GM21360 (cell line): Measurements from ENCODE around the gene FRMD3.

ENCODE experiments used
- ATAC-seq: cut with Tn5 transposase; IDR thresholded peaks from one replicate; pipeline ENCODE4 v1.9.1; 2021; ENCODE audit warnings: mild to moderate bottlenecking, moderate library complexity; ENCODE audit not compliant: unreplicated experiment

Gene FRMD3

DNA sequence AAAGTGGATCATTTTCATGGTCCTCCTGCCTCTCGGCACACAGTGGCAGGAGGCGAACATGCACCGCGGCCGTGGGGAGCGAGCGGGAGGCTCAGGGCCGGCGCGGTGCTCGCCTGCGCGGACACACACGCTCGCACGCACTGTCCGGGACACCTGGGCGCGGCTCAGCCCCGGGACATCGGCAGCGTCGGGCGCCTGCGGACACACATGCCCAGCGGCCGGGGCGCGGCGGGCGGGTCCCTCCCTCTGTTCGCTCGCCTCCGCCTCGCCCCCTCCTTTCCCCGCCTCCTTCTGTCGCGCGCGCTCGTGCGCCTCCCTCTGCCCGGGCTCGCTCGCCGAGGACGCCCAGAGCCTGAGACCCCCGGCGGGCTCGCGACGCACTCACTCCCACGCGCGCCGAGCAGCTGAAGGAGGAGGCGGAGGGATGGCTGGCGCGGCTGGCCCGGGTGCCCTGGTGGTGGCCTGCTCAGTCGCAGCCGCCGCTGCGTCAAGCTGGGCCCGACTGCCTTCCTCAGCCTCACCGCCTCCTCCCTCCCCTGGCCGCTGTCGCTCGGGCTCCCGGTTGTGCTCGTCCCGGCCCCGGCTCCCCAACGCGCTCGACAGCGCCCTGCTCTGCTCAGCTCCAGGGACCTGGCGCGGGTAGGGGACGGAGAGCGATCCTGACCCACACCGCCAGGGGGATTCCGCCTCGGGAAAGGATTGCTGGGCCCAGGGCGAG lies at the start of gene FRMD3:
Gene FRMD3 (minus strand): TSS at position 230 of the 718 bp plus-strand sequence. CDS start 170 bp downstream, at position 60.
- peak; percentile 51 for ATAC-seq

DNA sequence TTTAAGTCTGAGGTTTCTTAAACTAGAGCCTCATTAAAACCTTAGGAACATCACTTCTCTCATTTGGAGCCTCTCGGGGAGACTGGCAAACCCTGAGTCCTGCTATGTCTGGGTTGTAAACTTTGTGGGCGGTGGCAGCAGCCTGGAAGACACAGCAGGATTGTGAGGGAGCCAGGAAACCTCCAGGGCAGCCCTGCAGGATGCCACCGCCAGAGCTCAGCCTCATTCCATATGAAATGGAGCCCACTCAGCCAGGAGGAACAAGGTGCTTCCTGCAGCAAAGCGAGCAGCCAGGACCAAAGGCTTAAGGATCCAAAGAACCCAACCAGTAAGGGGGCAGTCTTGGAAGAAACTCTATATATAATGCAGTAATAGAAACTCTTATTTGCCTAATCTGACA lies 46.8 kb upstream of the FRMD3 start:
- no peak for ATAC-seq

DNA sequence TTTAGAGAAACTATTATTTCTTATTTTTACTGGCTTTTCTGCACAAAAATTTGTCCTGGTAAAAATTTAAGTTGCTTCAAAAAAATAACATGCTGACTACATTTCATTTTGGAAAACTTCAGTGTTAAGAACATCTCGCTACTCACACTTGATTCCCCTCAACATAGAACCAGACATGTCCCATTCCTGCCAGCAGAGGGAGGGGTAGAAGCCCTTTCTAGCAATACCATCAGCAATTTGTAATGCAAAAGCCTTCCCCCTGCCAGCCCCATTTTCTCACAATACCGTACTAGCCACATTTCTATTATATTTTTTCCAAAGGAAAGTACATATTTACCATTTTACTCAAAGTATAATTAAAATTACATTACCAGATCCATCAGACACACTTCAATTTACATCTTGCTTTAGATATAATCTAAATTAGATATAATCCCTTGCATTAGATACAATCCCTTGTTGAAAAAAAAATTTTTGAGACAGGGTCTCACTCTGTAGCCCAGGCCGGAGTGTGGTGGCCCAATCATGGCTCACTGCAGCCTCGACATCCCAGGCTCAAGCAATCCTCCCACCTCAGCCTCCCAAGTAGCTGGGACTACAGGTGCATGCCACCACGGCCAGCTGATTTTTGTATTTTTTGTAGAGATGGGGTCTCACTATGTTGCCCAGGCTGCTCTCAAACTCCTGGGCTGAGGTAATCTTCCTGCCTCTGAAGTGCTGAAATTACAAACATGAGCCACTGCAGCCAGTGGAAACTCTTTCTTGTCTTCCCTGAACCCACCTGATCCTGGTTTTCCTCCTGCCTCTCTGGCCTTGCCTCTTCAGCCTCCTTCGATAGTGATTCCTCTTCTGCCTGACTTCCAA lies 45.2 kb upstream of the FRMD3 start:
- ATAC-seq: peak; percentile 75

DNA sequence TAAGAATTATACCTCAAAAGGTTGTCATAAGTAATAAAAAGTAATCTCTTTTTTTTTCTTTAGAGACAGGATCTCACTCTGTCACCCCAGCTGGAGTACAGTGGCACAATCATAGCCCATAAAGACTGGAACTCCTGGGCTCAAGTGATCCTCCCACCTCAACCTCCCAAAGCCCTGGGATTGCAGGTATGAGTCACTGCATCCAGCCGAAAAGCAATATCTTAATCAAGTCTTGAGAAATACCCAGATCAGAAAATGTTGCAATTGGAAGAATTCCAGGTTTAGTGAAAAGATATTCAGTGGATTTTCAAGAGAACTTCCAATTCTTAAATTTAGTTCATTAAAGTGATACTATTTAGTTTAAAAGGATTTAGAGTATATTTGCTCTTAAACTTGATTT lies 43.8 kb upstream of the FRMD3 start:
- ATAC-seq: no peak

DNA sequence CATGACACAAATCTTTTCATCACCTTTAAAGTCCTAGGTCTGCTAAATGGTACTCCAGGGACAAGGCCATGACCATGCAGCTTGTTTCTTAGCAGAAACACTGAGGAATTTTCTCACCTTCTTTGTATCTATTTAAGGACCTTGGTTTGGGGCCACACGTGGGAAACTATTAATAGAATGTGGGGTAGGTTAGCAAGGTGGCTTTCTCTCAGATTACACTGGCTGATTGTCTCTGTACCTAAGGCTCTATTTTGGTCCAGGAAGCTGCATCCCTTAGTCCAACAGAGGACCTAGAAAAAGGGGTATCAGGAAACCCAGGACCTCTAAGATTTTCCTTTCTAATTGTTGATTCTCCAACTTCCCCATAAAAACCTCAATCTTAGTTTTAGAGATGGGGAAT lies 36.3 kb upstream of the FRMD3 start:
- no peak for ATAC-seq

DNA sequence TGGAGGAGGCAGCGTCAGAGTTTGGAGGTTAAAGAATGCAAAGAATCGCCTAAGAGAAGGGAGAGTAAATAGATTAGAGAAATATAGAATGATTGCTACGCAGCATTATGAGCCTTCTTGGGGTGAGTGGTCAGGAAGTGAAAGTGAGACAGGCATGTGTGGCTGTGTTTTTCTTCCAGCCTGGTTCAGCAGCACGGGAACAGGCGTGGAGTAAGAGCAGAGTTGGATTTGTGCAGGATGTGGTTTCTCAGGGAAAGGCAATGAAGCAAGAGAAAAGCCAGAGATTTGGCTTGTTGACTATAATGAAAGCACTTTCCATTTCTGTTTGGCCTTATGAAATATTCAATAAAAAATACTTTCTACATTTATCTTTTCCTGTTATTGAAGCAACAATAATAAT lies 34.3 kb upstream of the FRMD3 start:
- no peak for ATAC-seq

DNA sequence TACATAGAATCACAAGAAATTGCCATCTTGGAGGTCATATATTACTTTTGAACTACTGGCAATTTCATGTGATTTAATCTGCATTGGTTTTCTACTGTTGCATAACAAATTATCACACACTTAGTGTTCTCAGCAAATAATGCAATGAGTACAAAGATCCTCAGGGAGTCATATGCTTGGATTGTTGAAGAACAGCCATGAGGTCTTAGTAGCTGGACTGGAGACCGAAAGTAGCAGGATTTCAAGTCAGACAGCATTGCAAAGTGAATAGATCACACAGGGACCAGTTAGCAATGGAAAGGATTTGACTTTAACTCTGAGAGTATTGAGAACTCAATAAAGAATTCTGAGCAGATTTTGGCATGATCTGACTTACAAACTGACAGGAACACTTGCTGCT lies 32.2 kb upstream of the FRMD3 start:
- no peak for ATAC-seq

DNA sequence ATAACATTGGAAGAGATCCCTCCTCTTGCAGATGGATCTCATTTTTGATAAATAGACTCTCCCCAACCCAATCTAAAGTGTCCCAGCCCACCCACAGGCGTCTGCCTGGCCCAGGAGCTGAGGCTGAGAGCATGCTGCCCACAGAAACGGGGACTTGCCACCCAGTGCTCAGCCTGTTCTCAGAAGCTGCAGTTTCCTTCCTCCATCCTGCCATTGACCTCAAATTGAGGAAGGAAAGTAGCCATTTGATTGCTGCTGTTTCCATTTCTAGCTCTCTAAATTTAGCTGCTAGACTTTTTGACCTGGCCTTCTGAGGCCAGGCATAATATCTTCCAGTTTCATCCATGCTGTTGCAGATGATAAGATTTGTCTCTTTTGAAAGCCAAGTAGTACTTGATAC lies 31.1 kb upstream of the FRMD3 start:
- no peak for ATAC-seq

DNA sequence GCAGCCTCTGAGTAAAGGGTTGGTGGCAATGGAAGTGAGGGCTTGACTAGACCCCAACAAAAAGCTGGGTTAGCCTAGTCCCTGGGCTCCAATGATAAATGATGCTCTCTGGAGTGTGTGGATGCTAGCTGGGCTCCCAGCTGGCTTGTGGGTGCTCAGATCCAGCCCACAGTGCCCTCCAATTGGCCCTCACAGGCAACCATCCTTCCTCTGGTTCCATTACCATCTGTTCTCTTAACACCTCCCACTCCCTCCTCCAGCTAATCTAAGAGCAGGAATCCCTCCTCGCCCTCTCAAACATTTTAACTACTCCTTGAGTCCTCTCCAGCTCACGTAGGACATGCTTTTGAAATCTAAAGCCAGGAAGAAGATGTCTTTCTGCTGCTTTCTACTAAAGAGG lies 25.2 kb upstream of the FRMD3 start:
- no peak for ATAC-seq

DNA sequence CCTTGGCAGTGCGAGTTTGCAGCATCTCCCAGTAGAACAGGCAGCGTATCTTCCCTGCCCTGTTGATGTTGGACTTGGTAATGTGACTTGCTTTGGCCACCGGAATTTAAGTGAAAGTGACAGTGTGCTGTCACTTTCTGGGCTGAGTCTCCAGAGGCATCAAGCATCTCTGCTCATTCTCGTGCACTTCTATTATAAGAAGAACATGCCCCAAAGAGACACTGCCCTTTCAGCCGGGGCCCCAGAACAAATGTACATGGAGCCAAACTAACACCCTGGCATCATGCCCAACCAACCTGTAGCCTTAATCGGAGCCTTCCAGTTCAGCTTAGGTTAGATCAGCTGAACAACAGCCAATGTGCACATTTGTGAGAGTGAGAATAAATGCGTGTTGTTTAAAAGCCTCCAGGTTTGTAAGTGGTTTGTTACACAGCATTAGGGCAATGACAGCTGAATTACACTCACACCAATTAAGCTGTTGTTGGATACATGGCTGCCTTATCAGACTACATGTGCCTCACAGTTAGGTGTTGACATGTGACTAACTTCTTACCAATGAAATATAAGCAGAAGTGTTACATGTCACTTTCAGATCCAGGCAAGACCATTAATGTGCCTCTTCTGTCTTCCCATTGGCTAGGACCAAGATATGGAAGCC lies 22.1 kb upstream of the FRMD3 start:
- ATAC-seq: no peak

DNA sequence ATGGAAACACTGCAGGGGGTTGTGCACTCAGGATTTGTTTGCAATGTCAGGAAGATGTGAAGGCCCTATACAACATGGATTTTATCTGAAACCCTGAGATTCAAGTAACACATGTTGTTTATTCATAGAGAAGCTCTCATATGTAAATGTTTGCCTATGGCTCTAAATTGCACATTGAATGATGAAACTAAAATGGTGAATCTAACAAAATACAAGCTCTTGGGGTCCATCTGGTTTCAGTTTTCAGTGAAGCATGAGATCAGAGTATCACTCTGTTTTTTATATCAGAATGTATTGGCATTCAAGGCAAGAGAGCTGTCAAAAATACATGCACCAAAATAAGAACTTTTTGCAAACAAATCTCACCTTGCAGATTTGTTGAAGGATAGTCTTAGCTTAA lies 19.6 kb upstream of the FRMD3 start:
- ATAC-seq: no peak

DNA sequence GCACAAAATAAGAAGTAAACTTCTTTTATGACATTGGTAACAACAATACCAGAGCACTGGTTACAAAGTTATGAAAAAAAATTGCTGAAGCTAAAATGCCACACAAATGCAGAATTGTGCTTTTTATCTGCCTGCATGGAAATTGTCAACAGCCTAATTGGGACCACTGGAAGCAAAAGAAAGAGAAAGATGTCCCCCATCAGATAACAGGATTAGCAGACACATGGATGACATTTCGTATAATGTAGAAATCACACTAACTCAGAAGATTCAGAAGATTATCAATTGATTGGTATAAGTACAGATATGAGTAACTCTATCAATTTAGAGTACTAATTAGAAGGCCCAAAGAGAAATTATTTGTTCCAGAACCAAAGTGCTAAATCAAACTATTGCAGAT lies 19.1 kb upstream of the FRMD3 start:
- no peak for ATAC-seq

DNA sequence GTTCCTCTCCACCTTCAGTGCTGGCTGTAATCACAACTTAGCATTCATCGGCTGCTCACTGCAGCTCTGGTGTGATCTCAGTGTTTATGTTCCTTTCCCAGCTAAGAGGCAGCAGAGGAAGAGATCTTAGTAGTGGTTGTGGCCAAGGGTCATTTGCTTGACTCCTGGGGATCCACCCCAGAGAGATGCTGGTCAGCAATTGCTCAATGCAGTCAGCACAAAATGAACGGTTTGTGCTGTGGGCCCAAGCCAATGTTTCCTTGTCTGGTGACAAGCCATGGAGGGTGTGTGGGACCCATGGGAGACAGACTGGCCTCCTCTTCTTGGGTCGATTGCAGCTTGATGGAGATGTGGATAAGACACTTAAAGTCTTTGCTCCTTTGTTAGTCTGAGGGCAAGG lies 16.1 kb upstream of the FRMD3 start:
- ATAC-seq: no peak

DNA sequence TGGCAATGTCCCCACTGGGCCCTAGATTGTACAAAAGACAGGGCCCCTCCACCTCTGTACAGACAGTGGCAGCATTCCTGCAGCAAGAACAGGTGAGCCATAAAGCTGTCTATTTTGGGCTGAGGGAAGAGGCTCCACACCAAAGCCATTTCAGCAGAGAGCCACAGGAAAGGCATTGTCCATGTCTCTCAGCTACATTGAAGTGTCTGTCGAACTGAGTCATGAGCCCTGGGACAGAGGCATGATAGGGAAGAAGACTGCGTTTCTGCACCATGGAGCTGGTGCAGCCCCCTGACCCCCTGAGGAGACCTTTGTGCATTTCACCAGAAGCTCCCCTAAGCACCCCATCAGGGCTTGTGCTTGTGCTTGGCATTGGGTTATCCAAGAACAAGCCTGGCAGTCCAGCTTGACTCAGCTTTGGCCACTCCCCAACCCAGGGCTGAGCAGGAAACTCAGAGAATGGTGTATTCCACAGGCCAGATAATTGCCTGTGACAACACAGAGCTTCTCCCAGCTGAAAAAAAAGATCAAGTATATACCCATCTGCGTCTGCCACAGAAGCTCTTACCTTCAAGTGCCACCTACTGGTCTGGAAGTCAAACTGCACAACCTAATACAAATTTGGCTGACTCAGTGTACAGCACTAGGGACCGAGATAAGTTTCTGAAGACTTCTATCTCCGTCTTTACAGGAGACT lies 5.9 kb upstream of the FRMD3 start:
- peak; percentile 91 for ATAC-seq

DNA sequence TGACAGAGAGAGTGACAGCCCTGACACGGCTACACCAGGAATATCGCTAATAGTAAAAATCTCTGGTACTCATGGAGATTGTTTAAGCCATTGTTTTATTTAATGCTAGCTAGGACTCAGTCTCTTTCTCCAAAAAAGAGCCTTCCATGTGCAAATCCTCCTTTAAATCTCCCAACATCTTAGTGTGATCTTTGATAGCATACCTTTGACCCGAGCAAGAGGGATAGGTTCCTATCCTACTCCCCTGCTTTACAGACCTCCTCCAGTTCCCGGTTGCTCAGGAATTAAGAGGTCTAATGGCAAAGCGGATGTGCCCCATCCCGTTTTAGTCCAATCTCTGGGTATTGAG lies 663 bp upstream of the FRMD3 start:
- no peak for ATAC-seq

DNA sequence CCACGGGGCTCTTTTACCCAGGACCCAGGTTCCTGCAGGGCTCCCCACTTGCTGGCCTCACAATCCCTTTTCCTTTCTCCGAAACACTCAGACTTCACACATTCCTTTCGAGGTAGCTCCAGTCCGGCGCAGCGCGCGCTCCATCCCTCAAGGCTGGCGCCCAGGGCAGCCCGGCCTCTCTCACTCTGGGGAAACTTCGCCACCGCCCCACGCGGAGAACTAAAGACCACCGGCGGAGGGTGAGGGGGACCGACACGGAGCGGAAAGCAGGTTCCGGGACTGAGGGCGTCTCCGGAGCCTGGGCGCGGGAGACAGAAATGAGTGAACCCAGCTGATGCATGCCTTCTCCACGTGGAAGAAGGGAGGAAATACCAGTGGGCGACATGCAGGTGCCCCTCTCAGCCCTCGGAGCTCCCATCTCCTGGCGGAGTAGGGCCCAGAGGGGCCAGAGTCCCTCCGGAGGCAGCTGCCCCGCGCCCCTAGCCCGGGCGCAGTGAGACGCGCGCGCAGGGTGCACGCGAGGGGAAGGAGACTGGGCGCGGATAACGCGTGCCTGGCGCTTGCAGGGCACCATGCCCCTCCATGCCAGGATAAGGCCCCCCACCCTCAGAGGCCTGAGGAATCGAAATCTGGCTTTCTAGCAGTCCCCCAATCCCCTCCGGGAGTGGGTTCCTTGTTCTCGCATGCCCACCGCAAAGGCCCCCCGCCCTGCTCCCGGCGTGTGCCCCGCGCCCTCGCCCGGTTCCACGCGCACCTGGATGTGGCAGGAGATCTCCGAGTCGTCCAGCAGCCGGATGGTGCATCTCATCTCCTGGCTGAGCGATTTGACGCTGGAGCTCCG lies 650 bp downstream of the FRMD3 start:
- no peak for ATAC-seq

DNA sequence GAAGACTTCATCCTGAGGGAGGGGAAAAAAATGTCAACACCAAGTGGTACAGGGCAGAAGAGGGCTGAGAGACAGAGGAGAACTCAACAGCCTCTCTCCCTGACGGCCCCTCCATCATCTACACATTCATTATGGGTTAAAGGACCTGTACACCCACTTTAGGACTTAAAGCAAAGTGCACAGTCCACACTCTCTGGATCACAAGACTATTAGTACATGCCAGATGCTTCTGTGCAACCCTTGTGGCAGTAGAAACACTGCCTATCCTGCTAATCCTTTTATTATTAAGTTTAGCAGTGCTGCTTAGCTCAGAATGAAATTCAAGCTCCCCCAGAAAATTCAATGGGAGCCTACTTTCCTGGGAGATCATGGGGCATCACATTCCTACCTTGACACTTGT lies 1.9 kb downstream of the FRMD3 start:
- no peak for ATAC-seq

DNA sequence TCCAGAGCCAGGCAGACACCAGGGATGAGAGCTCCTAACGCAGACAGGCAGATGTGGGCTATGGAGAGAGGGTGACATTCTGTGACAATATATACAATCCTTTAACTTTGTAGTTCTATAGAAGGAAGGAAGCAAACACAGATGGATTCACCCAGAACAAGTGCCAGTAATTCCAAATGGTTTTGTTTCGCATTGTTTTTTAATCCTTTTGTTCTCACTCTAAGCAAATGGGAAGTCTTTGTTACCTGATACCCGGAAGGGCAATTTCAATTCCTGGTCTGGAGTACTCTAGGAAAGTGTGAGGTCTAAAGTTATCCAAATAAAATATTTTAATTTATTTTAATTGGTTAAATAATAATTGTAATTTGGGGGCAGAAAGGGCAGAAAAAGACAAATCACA lies 2.5 kb downstream of the FRMD3 start:
- no peak for ATAC-seq

DNA sequence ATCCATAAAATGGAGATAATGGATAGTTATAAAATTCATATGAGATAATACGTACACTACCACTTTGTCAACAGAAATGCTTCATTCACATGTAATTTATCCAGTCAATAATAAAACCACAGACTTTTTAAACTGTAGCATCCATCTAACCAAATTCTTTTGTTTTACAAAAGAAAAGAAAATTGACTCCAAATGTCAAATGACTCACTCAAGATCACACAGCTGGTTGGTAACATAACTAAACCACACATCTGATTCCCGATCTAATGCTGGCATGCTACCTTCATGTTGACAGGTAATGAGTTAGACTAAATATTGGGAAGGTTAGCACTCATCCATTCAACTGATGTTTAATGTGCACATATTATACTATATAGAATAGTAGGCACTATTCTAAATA lies 4.9 kb downstream of the FRMD3 start:
- no peak for ATAC-seq

DNA sequence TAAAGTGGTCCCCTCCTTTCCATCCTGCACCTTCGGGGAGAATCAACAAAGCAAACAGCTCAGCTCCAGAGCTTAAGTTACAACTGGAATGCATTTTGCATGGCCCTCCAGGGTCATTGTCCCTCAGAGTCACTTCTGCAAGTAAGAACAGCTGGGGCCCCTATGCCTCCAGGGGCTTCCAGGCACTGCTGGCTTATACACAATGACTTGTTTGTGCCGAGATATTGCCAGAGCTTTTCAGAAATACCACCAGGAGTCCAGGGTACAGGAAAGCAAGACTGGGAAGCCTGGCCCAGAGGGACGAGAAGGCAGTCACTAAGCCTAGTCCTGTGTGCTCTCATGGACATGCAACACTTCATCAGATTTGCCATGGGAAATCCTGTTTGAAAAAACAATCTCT lies 11.3 kb downstream of the FRMD3 start:
- no peak for ATAC-seq

DNA sequence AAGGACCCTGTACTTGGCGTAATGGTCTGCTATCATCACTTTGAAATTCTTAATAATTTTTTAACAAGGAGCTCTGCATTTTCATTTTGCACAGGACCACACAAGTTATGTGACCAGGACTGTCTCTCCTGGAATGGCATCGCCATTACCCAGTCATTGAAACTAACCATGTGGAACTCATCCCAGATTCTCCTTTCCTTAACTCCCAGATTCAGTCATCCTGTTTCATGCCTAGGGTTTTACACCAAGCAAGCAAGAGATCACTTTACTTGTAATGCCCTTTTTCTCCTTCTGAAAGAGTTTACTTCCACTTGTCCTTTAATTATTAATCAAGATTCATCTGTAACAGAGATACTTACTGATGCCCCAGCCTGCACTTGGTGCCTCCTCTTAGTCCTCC lies 12.0 kb downstream of the FRMD3 start:
- ATAC-seq: no peak
